PC-9 (cell line): ENCODE data around the gene MAP4K4.

ENCODE experiments used
- EZH2 ChIP-seq: fragments of 200-600 bp; sonication (generic); IDR thresholded peaks from 2 replicates; pipeline ENCODE4 v1.8.0; 2017; ENCODE audit warnings: antibody characterized with exemption, low read depth
- TF ChIP-seq, protein P1 (sequence below): fragments of 200-600 bp; sonication (generic); conservative IDR thresholded peaks from 2 replicates; pipeline ENCODE4 v1.6.1; 2017; ENCODE audit warnings: mixed run types, antibody characterized with exemption, mild to moderate bottlenecking, moderate library complexity

- TF ChIP-seq, protein P1, sequence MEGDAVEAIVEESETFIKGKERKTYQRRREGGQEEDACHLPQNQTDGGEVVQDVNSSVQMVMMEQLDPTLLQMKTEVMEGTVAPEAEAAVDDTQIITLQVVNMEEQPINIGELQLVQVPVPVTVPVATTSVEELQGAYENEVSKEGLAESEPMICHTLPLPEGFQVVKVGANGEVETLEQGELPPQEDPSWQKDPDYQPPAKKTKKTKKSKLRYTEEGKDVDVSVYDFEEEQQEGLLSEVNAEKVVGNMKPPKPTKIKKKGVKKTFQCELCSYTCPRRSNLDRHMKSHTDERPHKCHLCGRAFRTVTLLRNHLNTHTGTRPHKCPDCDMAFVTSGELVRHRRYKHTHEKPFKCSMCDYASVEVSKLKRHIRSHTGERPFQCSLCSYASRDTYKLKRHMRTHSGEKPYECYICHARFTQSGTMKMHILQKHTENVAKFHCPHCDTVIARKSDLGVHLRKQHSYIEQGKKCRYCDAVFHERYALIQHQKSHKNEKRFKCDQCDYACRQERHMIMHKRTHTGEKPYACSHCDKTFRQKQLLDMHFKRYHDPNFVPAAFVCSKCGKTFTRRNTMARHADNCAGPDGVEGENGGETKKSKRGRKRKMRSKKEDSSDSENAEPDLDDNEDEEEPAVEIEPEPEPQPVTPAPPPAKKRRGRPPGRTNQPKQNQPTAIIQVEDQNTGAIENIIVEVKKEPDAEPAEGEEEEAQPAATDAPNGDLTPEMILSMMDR = no peak
- no peak for TF ChIP-seq EZH2
Measured at GRCh38 chr2:101672047-101672446, 25.5 kb upstream of the MAP4K4 start.
